SU-DHL-6 (cell line): ENCODE measurements around the gene CUBN.

ENCODE experiments used
- H2AFZ ChIP-seq: fragments of 200-600 bp; sonication (generic); 2 replicates; pipeline ENCODE4 v1.6.1; 2014; ENCODE audit warnings: low read depth, mild to moderate bottlenecking, moderate library complexity, mixed read lengths, antibody characterized with exemption, low read length; ENCODE audit not compliant: severe bottlenecking
- H3F3A ChIP-seq: fragments of 200-600 bp; shearing (Covaris generic); 2 replicates; pipeline ENCODE4 v1.6.0; 2016; ENCODE audit warnings: antibody characterized with exemption, mild to moderate bottlenecking; ENCODE audit not compliant: insufficient read depth
- H3K27ac ChIP-seq: fragments of 200-600 bp; sonication (generic); 2 replicates; pipeline ENCODE4 v1.5.1; 2016; ENCODE audit warnings: low read depth, mild to moderate bottlenecking, low read length, moderate library complexity, mixed read lengths
- H3K27me3 ChIP-seq: fragments of 200-600 bp; sonication (generic), shearing (Covaris generic); 2 replicates; pipeline ENCODE4 v1.6.0; 2014; ENCODE audit warnings: mild to moderate bottlenecking, low read length
- H3K36me3 ChIP-seq: fragments of 200-600 bp; sonication (generic); 2 replicates; pipeline ENCODE4 v1.6.1; 2014; ENCODE audit warnings: mild to moderate bottlenecking, low read length, mixed read lengths
- H3K4me2 ChIP-seq: fragments of 300-600, 200-600 bp; shearing (Covaris generic), sonication (generic); 2 replicates; pipeline ENCODE4 v1.6.0; 2014; ENCODE audit warnings: low read length, low read depth, mild to moderate bottlenecking; ENCODE audit not compliant: poor library complexity, severe bottlenecking
- H3K4me3 ChIP-seq: fragments of 200-600 bp; sonication (generic); 2 replicates; pipeline ENCODE4 v1.5.1; 2014; ENCODE audit warnings: antibody characterized with exemption, low read length, mild to moderate bottlenecking, mixed read lengths; ENCODE audit not compliant: insufficient read depth, poor library complexity, severe bottlenecking
- H3K79me2 ChIP-seq: fragments of 200-600 bp; sonication (generic); 2 replicates; pipeline ENCODE4 v1.6.1; 2014; ENCODE audit warnings: mild to moderate bottlenecking, low read length, moderate library complexity; ENCODE audit not compliant: insufficient read depth
- H3K9ac ChIP-seq: fragments of 200-600 bp; sonication (generic); 2 replicates; pipeline ENCODE4 v1.7.0; 2014; ENCODE audit warnings: mild to moderate bottlenecking, low read length
- H3K9me2 ChIP-seq: fragments of 200-600 bp; sonication (generic); replicated peaks from 2 replicates; pipeline ENCODE4 v1.6.1; 2014; ENCODE audit warnings: low read length; ENCODE audit not compliant: insufficient read depth
- H3K9me3 ChIP-seq: fragments of 200-600 bp; sonication (generic); 2 replicates; pipeline ENCODE4 v1.6.1; 2014; ENCODE audit warnings: low read length, mixed read lengths; ENCODE audit not compliant: insufficient read depth
- H4K20me1 ChIP-seq: fragments of 200-600 bp; sonication (generic); 2 replicates; pipeline ENCODE4 v1.6.1; 2014; ENCODE audit warnings: low read depth, mild to moderate bottlenecking, antibody characterized with exemption, low read length, moderate library complexity, mixed read lengths
- EZH2phosphoT487 ChIP-seq: fragments of 200-600 bp; sonication (generic), shearing (Covaris generic); conservative IDR thresholded peaks from 2 replicates; pipeline ENCODE4 v1.6.1; 2018; ENCODE audit warnings: mild to moderate bottlenecking, antibody characterized with exemption, low read length, moderate library complexity, mixed read lengths
- TF ChIP-seq, protein P1 (sequence below): fragments of 200-600 bp; sonication (generic); IDR thresholded peaks from one replicate; pipeline ENCODE4 v1.5.1; 2017; ENCODE audit warnings: antibody characterized with exemption, mild to moderate bottlenecking, low read length, moderate library complexity; ENCODE audit not compliant: insufficient read depth, poor library complexity, severe bottlenecking

Gene CUBN

GRCh38 chr10:16909271-16909767, 220.3 kb downstream of the CUBN start:
- Histone ChIP-seq H3K27me3 (no peaks in the 10 kb centered on the region), H2AFZ (no peak overlapping the region), H3K79me2 (no peaks in the 10 kb centered on the region), H3K9me2 (no peaks in the 10 kb centered on the region), H3K9me3 (no peaks in the 10 kb centered on the region), H3F3A (no peaks in the 10 kb centered on the region), H3K9ac (no peak overlapping the region), H3K4me3 (no peak overlapping the region), H3K4me2 (no peak overlapping the region), H3K36me3 (no peaks in the 10 kb centered on the region), H3K27ac (no peak overlapping the region), H4K20me1 (no peaks in the 10 kb centered on the region)
- TF ChIP-seq EZH2phosphoT487, result no peak
- TF ChIP-seq, protein P1, sequence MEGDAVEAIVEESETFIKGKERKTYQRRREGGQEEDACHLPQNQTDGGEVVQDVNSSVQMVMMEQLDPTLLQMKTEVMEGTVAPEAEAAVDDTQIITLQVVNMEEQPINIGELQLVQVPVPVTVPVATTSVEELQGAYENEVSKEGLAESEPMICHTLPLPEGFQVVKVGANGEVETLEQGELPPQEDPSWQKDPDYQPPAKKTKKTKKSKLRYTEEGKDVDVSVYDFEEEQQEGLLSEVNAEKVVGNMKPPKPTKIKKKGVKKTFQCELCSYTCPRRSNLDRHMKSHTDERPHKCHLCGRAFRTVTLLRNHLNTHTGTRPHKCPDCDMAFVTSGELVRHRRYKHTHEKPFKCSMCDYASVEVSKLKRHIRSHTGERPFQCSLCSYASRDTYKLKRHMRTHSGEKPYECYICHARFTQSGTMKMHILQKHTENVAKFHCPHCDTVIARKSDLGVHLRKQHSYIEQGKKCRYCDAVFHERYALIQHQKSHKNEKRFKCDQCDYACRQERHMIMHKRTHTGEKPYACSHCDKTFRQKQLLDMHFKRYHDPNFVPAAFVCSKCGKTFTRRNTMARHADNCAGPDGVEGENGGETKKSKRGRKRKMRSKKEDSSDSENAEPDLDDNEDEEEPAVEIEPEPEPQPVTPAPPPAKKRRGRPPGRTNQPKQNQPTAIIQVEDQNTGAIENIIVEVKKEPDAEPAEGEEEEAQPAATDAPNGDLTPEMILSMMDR, result no peak

- Histone ChIP-seq H4K20me1 (no peaks in the 10 kb centered on the region), H3K27ac (no peak overlapping the region), H3K4me2 (no peak overlapping the region), H3K27me3 (no peaks in the 10 kb centered on the region), H3K9me2 (no peaks in the 10 kb centered on the region), H3K79me2 (no peaks in the 10 kb centered on the region), H3K4me3 (no peak overlapping the region), H3K36me3 (no peaks in the 10 kb centered on the region), H3K9ac (no peak overlapping the region), H3F3A (no peaks in the 10 kb centered on the region), H3K9me3 (no peaks in the 10 kb centered on the region), H2AFZ (no peak overlapping the region)
- no peak for TF ChIP-seq EZH2phosphoT487
- TF ChIP-seq, protein P1, result no peak
These were observed 221.9 kb downstream of the CUBN start for GRCh38 chr10:16907687-16908086.

- H3K4me2 ChIP-seq, result no peak overlapping the region
- no peak overlapping the region for H2AFZ ChIP-seq
- H3K27me3 ChIP-seq, result no peaks in the 10 kb centered on the region
- H3K9me3 ChIP-seq, result no peaks in the 10 kb centered on the region
- H3K27ac ChIP-seq, result no peak overlapping the region
- H3F3A ChIP-seq, result no peaks in the 10 kb centered on the region
- no peak overlapping the region for H3K4me3 ChIP-seq
- no peaks in the 10 kb centered on the region for H4K20me1 ChIP-seq
- no peak overlapping the region for H3K9ac ChIP-seq
- H3K36me3 ChIP-seq, result no peaks in the 10 kb centered on the region
- H3K9me2 ChIP-seq, result no peaks in the 10 kb centered on the region
- TF ChIP-seq, protein P1, result no peak
- TF ChIP-seq EZH2phosphoT487, result no peak
- no peaks in the 10 kb centered on the region for H3K79me2 ChIP-seq
These were observed 224.3 kb downstream of the CUBN start for GRCh38 chr10:16905320-16905719.
